Measurements from ENCODE around the gene CAMK2D.

Gene CAMK2D

GRCh38 chr4:113513382-113513781, 248.2 kb downstream of the CAMK2D start:
- no peak for DNase-seq

GRCh38 chr4:113512880-113513279, 248.7 kb downstream of the CAMK2D start:
- no peak for DNase-seq

GRCh38 chr4:113511944-113512343, 249.6 kb downstream of the CAMK2D start:
- DNase-seq: no peak

- DNase-seq: no peak
Measured at GRCh38 chr4:113509851-113510250, 251.7 kb downstream of the CAMK2D start.

- no peak for DNase-seq
Measured at GRCh38 chr4:113505044-113505443, 256.5 kb downstream of the CAMK2D start.

GRCh38 chr4:113504422-113504821, 257.1 kb downstream of the CAMK2D start:
- no peak for DNase-seq

- no peak for DNase-seq
Measured at GRCh38 chr4:113503691-113504090, 257.8 kb downstream of the CAMK2D start.

GRCh38 chr4:113502906-113503305, 258.6 kb downstream of the CAMK2D start:
- no peak for DNase-seq

- DNase-seq: no peak
Measured at GRCh38 chr4:113502476-113502875, 259.1 kb downstream of the CAMK2D start.

GRCh38 chr4:113500424-113500823, 261.1 kb downstream of the CAMK2D start:
- no peak for DNase-seq

- no peak for DNase-seq
Measured at GRCh38 chr4:113499696-113500095, 261.8 kb downstream of the CAMK2D start.

GRCh38 chr4:113499166-113499565, 262.4 kb downstream of the CAMK2D start:
- DNase-seq: no peak

- no peak for DNase-seq
Measured at GRCh38 chr4:113497154-113497884, 264.2 kb downstream of the CAMK2D start.

GRCh38 chr4:113496698-113497097, 264.8 kb downstream of the CAMK2D start:
- no peak for DNase-seq

GRCh38 chr4:113495790-113496189, 265.7 kb downstream of the CAMK2D start:
- DNase-seq: no peak

GRCh38 chr4:113483131-113483530, 278.4 kb downstream of the CAMK2D start:
- no peak for DNase-seq

GRCh38 chr4:113482325-113482724, 279.2 kb downstream of the CAMK2D start:
- DNase-seq: no peak

- no peak for DNase-seq
Measured at GRCh38 chr4:113481820-113482219, 279.7 kb downstream of the CAMK2D start.

- no peak for DNase-seq
Measured at GRCh38 chr4:113480109-113480508, 281.4 kb downstream of the CAMK2D start.

GRCh38 chr4:113478032-113478431, 283.5 kb downstream of the CAMK2D start:
- DNase-seq: no peak

GRCh38 chr4:113476800-113477199, 284.7 kb downstream of the CAMK2D start:
- no peak for DNase-seq

- no peak for DNase-seq
Measured at GRCh38 chr4:113474017-113474416, 287.5 kb downstream of the CAMK2D start.

GRCh38 chr4:113472864-113473263, 288.7 kb downstream of the CAMK2D start:
- DNase-seq: no peak

- DNase-seq: no peak
Measured at GRCh38 chr4:113471146-113471860, 290.2 kb downstream of the CAMK2D start.

All from right kidney (tissue), 1 donor.